HG02642 (cell line): ENCODE results near the gene TOPBP1.
A peak's percentile ranks its signal among the peaks of the same experiment; 100 is the strongest.

ENCODE experiments used
- ATAC-seq: cut with Tn5 transposase; IDR thresholded peaks from one replicate; pipeline ENCODE4 v1.9.1; 2021; ENCODE audit warnings: mild to moderate bottlenecking; ENCODE audit not compliant: unreplicated experiment, poor library complexity

TOPBP1 gene

GRCh38 chr3:133620066-133620784, 41.5 kb downstream of the TOPBP1 start:
- ATAC-seq: peak; percentile 100

- no peak for ATAC-seq
Observed at GRCh38 chr3:133611534-133611933, 50.2 kb downstream of the TOPBP1 start.

DNA sequence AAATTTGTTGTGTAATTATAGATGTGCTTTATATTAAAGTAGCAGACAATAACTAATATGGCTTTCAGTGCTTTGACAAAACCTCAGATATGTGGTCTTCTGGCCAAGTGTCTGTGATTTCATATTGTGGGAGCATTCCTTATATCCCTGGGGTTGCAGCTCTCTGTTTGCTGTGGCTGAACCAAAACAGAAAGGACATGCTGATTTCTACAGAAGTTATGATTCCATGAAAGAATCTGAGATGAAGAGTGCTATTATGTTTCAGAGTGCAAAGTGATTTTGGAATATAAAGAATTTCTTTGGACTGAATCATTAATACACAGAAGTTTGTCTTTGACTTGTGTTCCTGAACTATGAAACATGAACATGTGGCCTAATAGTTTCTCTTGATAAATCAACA, 51.7 kb downstream of the TOPBP1 start:
- no peak for ATAC-seq

- no peak for ATAC-seq
Observed at GRCh38 chr3:133608388-133608787, 53.4 kb downstream of the TOPBP1 start.

DNA sequence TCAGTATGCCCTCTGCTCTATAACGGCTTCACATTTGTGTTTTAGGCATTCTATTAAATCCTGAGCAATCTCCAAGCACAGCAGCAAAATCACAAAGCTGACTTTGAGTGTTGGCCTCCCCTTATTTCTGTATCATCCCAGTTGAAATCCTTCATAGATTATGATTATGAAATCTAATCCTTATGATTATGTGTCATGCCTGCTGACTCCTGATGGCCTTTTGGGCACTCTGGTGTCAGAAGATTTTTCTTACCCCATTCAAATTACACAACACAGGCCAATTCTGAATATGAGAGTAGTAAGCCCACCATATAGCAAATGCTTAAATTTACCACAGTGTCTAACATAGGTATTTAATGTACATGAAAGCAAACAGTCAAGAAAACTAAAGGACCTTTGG, 53.9 kb downstream of the TOPBP1 start:
- no peak for ATAC-seq

- ATAC-seq: no peak
Observed at GRCh38 chr3:133606902-133607301, 54.8 kb downstream of the TOPBP1 start.

GRCh38 chr3:133606342-133606741, 55.4 kb downstream of the TOPBP1 start:
- ATAC-seq: no peak

GRCh38 chr3:133600572-133601081, 61.1 kb downstream of the TOPBP1 start:
- no peak for ATAC-seq

GRCh38 chr3:133599280-133599679, 62.5 kb downstream of the TOPBP1 start:
- no peak for ATAC-seq

- ATAC-seq: no peak
Observed at GRCh38 chr3:133598405-133598804, 63.3 kb downstream of the TOPBP1 start.

DNA sequence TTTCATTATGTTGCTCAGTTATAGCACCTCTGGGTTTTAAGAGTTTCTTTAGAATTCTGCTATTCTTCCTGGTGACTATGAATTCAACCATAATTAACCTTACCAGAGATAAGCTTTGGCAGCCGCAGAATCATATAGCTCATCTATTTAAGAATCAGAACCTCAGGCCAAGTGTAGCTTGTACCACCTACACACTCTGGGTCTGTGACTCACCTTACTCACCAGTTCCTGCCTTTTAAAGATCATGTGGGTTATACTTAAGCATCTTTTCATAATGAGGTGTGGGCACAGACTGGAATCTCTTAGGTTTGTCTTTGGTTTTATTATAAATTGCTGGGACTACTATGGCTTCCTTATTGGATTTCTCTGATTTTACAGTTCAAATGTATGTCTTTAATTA, 66.4 kb downstream of the TOPBP1 start:
- no peak for ATAC-seq

- ATAC-seq: no peak
Observed at GRCh38 chr3:133593243-133593642, 68.5 kb downstream of the TOPBP1 start.

- ATAC-seq: no peak
Observed at GRCh38 chr3:133592843-133593242, 68.9 kb downstream of the TOPBP1 start.

GRCh38 chr3:133591271-133591742, 70.4 kb downstream of the TOPBP1 start:
- ATAC-seq: no peak

- ATAC-seq: no peak
Observed at GRCh38 chr3:133589503-133589902, 72.2 kb downstream of the TOPBP1 start.

DNA sequence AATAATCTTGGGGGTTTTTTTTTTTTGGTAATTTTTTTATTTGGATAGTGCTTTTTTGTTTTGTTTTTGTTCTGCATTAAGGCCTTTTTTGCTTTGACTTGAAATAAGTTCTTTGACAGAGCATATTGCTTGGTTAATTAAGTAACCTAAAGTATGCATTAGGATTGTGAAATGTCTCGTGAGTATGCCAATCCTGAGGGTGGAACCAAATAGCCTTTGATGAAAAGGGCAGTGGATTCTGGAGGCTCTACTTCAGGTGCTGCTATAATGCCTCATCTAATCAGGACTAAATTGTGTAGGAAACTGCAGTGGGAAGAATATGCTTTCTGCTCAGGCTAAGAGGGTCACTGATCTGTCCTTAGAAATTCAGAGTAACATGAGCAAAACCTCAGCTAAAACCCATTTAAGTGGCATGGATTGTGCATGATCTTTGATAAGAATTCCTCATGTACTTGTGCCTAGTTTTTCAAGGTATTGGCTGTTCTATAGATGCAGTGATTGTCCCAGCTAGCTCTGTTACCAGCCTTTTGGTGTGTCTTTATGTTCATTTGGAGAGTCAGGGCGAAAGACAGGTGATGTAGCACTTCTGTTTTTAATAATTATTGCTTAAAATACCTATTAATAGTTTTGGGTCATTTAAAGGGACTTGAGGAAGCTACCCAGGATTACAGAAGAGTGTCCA, 72.8 kb downstream of the TOPBP1 start:
- no peak for ATAC-seq

GRCh38 chr3:133588035-133588434, 73.7 kb downstream of the TOPBP1 start:
- ATAC-seq: no peak

GRCh38 chr3:133583396-133583795, 78.3 kb downstream of the TOPBP1 start:
- ATAC-seq: no peak

DNA sequence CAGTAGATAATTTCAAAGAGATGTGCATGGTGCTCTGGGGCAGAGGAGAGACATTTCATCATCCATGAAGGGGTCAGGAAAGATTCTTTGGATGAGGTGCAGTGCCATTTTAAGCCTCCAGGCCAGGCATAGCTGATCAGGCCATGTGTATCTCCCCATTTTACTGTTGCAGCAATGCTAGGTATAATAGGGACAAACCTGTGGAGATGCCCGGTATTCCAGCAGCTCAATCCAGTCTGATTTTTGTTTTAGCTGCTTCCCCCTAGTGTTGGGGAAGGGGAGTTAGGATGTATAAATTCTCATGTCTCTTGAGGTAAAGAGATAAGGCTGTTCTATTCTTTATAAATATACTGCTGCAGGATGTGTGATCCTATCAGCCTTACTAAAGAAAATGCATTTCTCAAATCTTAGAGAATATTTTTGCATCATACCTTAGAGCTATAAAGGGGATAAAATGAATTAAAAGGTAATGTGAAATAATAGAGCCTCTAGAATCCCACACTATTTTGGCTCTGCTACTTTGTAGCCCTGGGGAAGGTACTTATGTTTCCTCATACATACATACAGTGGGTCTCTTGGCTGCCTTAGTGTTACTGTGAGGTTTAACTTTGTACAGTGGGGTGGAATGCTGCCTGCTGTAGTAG, 83.1 kb downstream of the TOPBP1 start:
- ATAC-seq: no peak

- no peak for ATAC-seq
Observed at GRCh38 chr3:133576169-133576568, 85.6 kb downstream of the TOPBP1 start.

GRCh38 chr3:133575086-133575485, 86.7 kb downstream of the TOPBP1 start:
- ATAC-seq: no peak
